OCI-LY3 (cell line): ENCODE results near the gene RSPRY1.
"Not testable (repeated sequence)": the region's sequence is repeated elsewhere in the genome, so short reads cannot be mapped to it uniquely, and the experiment has no call there.

Experiments
- H2AFZ ChIP-seq: fragments of 200-600, 300-600 bp; shearing (Covaris generic); 2 replicates; pipeline ENCODE4 v1.6.0; 2014; ENCODE audit warnings: antibody characterized with exemption, low read depth, low read length
- H3K27ac ChIP-seq: fragments of 200-600, 300-600 bp; sonication (generic); 2 replicates; pipeline ENCODE4 v1.5.1; 2014; ENCODE audit warnings: mild to moderate bottlenecking, low read length, moderate library complexity, mixed read lengths
- H3K27me3 ChIP-seq: fragments of 200-600, 300-600 bp; sonication (generic); 2 replicates; pipeline ENCODE4 v1.6.1; 2014; ENCODE audit warnings: low read depth, low read length, mixed read lengths
- H3K36me3 ChIP-seq: fragments of 200-600, 300-600 bp; sonication (generic); replicated peaks from 2 replicates; pipeline ENCODE3; 2014; ENCODE audit warnings: low read depth, low read length, mixed read lengths
- H3K4me1 ChIP-seq: fragments of 300-600, 200-600 bp; sonication (generic); 2 replicates; pipeline ENCODE4 v1.6.1; 2014; ENCODE audit warnings: low read length, mixed read lengths
- H3K4me2 ChIP-seq: fragments of 200-600, 300-600 bp; sonication (generic); 2 replicates; pipeline ENCODE4 v1.6.1; 2014; ENCODE audit warnings: low read length, mixed read lengths
- H3K4me3 ChIP-seq: fragments of 300-600, 200-600 bp; sonication (generic); 2 replicates; pipeline ENCODE4 v1.5.1; 2014; ENCODE audit warnings: antibody characterized with exemption, mild to moderate bottlenecking, low read length, moderate library complexity
- H3K79me2 ChIP-seq: fragments of 300-600, 200-600 bp; shearing (Covaris generic); 2 replicates; pipeline ENCODE4 v1.6.1; 2014; ENCODE audit warnings: mild to moderate bottlenecking, low read length, mixed read lengths
- H3K9ac ChIP-seq: fragments of 300-600, 200-600 bp; shearing (Covaris generic); 2 replicates; pipeline ENCODE4 v1.6.0; 2014; ENCODE audit warnings: mild to moderate bottlenecking, low read length, moderate library complexity
- H3K9me3 ChIP-seq: fragments of 200-600, 300-600 bp; shearing (Covaris generic); 2 replicates; pipeline ENCODE4 v1.6.1; 2014; ENCODE audit warnings: low read length, mixed read lengths; ENCODE audit not compliant: insufficient read depth
- H4K20me1 ChIP-seq: fragments of 200-600, 300-600 bp; sonication (generic); 2 replicates; pipeline ENCODE4 v1.6.1; 2016; ENCODE audit warnings: low read length, mixed read lengths; ENCODE audit not compliant: insufficient read depth
- EZH2phosphoT487 ChIP-seq: fragments of 200-600 bp; shearing (Covaris generic); IDR thresholded peaks from 2 replicates; pipeline ENCODE4 v1.6.1; 2018; ENCODE audit warnings: antibody characterized with exemption, mixed run types, low read depth
- TF ChIP-seq, protein P1 (sequence below): fragments of 200-600, 300-600 bp; sonication (generic); IDR thresholded peaks from 2 replicates; pipeline ENCODE4 v1.5.1; 2014; ENCODE audit warnings: antibody characterized with exemption, low read length, low read depth

Gene RSPRY1

DNA sequence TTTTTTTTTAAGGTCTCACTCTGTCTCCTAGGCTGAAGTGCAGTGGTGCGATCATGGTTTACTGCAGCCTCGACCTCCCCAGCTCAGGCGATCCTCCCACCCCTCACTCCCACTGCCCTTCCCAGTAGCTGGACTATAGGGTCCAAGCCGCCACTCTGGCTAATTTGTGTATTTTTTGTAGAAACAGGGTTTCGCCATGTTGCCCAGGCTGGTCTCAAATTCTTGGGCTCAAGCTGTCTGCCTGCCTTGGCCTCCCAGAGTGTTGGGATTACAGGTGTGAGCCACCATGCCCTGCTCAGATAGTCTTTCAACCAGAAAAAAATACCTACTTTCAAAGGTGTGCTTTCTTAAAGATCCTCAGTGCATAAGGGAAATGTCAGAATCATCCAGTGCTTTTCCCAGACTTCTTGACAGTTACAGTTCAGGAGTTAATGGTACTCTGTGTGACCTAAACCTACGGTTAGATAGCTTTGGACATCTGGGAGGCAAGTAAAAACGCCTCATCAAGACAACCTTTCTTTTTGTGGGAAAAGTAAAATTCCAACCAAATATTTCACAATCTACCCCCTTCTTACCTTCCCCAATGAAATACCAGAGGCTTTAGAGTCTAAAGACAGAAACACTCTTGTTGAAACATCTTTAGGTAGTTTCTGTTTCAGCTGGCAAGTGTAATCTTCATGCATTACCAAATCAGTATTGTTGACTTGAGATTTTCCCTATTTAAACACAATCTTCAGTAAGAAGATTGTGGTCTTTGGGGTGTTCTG is 6.8 kb downstream of the RSPRY1 start:
- TF ChIP-seq, protein P1, sequence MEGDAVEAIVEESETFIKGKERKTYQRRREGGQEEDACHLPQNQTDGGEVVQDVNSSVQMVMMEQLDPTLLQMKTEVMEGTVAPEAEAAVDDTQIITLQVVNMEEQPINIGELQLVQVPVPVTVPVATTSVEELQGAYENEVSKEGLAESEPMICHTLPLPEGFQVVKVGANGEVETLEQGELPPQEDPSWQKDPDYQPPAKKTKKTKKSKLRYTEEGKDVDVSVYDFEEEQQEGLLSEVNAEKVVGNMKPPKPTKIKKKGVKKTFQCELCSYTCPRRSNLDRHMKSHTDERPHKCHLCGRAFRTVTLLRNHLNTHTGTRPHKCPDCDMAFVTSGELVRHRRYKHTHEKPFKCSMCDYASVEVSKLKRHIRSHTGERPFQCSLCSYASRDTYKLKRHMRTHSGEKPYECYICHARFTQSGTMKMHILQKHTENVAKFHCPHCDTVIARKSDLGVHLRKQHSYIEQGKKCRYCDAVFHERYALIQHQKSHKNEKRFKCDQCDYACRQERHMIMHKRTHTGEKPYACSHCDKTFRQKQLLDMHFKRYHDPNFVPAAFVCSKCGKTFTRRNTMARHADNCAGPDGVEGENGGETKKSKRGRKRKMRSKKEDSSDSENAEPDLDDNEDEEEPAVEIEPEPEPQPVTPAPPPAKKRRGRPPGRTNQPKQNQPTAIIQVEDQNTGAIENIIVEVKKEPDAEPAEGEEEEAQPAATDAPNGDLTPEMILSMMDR = no peak
- TF ChIP-seq EZH2phosphoT487 = no peak
- no peaks in the 10 kb centered on the region for H3K27me3 ChIP-seq
- H3K4me3 ChIP-seq = no peak overlapping the region
- H3K79me2 ChIP-seq = peaks cover 83% of the 10 kb centered on the region
- peaks cover 5% of the 10 kb centered on the region for H3K4me1 ChIP-seq
- H4K20me1 ChIP-seq = peaks cover 28% of the 10 kb centered on the region
- no peak overlapping the region for H3K4me2 ChIP-seq
- peaks cover 8% of the 10 kb centered on the region for H3K36me3 ChIP-seq
- no peak overlapping the region for H3K9ac ChIP-seq
- no peak overlapping the region for H3K27ac ChIP-seq
- no peak overlapping the region for H2AFZ ChIP-seq
- no peaks in the 10 kb centered on the region for H3K9me3 ChIP-seq

DNA sequence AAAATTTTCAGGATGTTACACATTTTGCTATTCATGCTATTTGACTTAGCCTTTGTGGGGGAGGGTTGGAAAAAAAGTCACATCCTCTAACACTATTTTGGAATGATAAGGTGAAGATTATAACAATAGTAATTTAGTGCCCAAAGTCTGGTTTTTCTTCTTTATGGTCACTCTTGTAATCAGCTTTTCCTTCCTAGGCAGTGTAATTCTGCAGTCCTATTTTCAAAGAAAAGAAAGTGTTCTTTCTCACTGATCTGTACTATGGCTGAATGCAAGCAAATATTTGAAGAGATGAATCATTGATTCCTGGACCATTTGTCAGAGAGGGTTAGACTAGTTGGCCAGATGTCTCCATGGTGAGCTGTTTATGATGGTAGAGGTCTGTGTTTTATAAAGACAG is 8.4 kb downstream of the RSPRY1 start:
- Histone ChIP-seq H4K20me1 (peaks cover 26% of the 10 kb centered on the region), H3K36me3 (peaks cover 12% of the 10 kb centered on the region), H3K4me1 (0 out of 2 replicates have a peak, but pooled peaks cover 2% of the 10 kb centered on the region), H3K79me2 (peaks cover 73% of the 10 kb centered on the region), H3K4me2 (no peak overlapping the region), H3K27ac (no peak overlapping the region), H3K4me3 (no peak overlapping the region), H3K27me3 (no peaks in the 10 kb centered on the region), H3K9ac (no peak overlapping the region), H2AFZ (no peak overlapping the region), H3K9me3 (no peaks in the 10 kb centered on the region)
- no peak for TF ChIP-seq EZH2phosphoT487
- TF ChIP-seq, protein P1 = no peak

DNA sequence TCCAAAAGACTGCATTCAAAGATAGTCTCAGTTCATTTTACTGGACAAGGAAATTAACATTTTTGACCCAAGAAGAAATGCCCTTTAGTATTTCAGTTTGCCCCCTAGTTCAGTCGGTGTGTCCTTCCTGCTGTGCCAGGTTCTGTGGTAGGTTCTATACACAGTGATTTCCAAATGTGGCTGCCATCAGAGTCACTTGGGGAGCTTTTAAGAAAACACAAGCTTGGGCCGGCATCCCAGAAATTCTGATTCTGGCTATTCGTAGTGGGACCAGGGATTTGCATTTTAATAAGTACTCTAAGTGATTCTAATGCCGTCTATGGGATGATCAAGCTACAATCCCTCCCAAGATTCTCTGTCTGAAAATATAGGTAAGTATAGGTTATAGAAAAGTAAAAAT is 10.2 kb downstream of the RSPRY1 start:
- Histone ChIP-seq H3K27me3 (no peaks in the 10 kb centered on the region), H3K9ac (no peak overlapping the region), H3K36me3 (peaks cover 6% of the 10 kb centered on the region), H3K4me3 (no peak overlapping the region), H2AFZ (no peak overlapping the region), H3K27ac (no peak overlapping the region), H3K4me1 (0 out of 2 replicates have a peak, but pooled peaks cover 2% of the 10 kb centered on the region), H3K4me2 (no peak overlapping the region), H3K9me3 (no peaks in the 10 kb centered on the region), H3K79me2 (peaks cover 55% of the 10 kb centered on the region), H4K20me1 (peaks cover 17% of the 10 kb centered on the region)
- no peak for TF ChIP-seq EZH2phosphoT487
- TF ChIP-seq, protein P1 = no peak

DNA sequence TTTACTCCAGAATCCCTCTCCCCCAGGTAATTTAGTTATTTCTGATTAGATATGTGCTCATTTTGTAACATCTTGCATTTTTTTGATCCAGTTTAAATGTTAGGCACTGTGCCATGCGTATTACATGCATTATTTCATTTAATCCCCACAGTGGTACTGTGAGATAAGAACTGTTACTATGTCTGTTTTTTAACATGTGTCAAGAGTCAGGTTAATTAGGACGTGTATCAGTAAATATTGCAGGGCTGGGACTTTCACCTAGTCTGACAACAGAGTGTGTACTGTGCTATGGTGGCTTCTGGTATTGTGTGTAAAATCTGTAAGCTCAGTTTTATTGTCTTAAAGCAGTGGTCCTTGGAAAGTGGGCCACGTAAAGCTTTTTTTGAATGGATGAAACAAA is 10.6 kb downstream of the RSPRY1 start:
- H3K4me3 ChIP-seq = no peak overlapping the region
- peaks cover 6% of the 10 kb centered on the region for H3K36me3 ChIP-seq
- 0 out of 2 replicates have a peak, but pooled peaks cover 2% of the 10 kb centered on the region for H3K4me1 ChIP-seq
- H3K9ac ChIP-seq = no peak overlapping the region
- no peak overlapping the region for H2AFZ ChIP-seq
- no peaks in the 10 kb centered on the region for H3K9me3 ChIP-seq
- peaks cover 52% of the 10 kb centered on the region for H3K79me2 ChIP-seq
- peaks cover 14% of the 10 kb centered on the region for H4K20me1 ChIP-seq
- H3K27me3 ChIP-seq = no peaks in the 10 kb centered on the region
- no peak overlapping the region for H3K4me2 ChIP-seq
- H3K27ac ChIP-seq = no peak overlapping the region
- TF ChIP-seq, protein P1 = no peak
- TF ChIP-seq EZH2phosphoT487 = no peak

DNA sequence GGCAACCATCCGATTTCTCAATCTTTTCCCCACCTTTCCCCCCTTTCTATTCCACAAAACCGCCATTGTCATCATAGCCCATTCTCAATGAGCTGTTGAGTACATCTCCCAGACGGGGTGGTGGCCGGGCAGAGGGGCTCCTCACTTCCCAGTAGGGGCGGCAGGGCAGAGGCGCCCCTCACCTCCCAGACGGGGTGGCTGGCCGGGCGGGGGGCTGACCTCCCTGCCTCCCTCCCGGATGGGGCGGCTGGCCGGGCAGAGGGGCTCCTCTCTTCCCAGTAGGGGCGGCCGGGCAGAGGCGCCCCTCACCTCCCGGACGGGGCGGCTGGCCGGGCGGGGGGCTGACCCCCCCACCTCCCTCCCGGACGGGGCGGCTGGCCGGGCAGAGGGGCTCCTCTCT is 14.2 kb downstream of the RSPRY1 start:
- peaks cover 17% of the 10 kb centered on the region for H3K36me3 ChIP-seq
- not testable (repeated sequence) for H4K20me1 ChIP-seq, H3K27ac ChIP-seq, H3K4me1 ChIP-seq, H3K27me3 ChIP-seq, H3K4me3 ChIP-seq, H3K4me2 ChIP-seq, H3K9me3 ChIP-seq, H3K9ac ChIP-seq, H2AFZ ChIP-seq
- H3K79me2 ChIP-seq = peaks cover 20% of the 10 kb centered on the region

DNA sequence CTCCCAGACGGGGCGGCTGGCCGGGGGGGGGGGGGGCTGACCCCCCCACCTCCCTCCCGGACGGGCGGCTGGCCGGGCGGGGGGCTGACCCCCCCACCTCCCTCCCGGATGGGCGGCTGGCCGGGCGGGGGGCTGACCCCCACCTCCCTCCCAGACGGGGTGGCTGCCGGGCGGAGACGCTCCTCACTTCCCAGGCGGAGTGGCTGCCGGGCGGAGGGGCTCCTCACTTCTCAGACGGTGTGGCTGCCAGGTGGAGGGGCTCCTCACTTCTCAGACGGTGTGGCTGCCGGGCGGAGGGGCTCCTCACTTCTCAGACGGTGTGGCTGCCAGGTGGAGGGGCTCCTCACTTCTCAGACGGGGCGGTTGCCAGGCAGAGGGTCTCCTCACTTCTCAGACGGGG is 14.8 kb downstream of the RSPRY1 start:
- H3K4me2 ChIP-seq, H3K27me3 ChIP-seq, H3K9ac ChIP-seq, H3K27ac ChIP-seq, H3K4me1 ChIP-seq, H4K20me1 ChIP-seq, H3K4me3 ChIP-seq, H2AFZ ChIP-seq, H3K9me3 ChIP-seq: not testable (repeated sequence)
- Histone ChIP-seq H3K79me2 (peaks cover 20% of the 10 kb centered on the region), H3K36me3 (peaks cover 20% of the 10 kb centered on the region)
